Activated naive CD8-positive, alpha-beta T cell treated with anti-CD3 and anti-CD28 coated beads for 36 hours (primary cell): Measurements from ENCODE around the gene TBC1D5. TPM values are rescaled to one million over a fixed set of nuclear protein-coding genes. Genes with fewer than 3 reads are reported as not detected.

Experiments used
- DNase-seq: peaks from one replicate; pipeline ENCODE4 v3.0.0; 2021
- H3K27ac Mint-ChIP-seq: one replicate; pipeline ENCODE4 v1.8.0; 2022; ENCODE audit warnings: mild to moderate bottlenecking, moderate library complexity, mixed read lengths
- H3K27me3 Mint-ChIP-seq: one replicate; pipeline ENCODE4 v1.8.0; 2022; ENCODE audit warnings: mild to moderate bottlenecking, mixed read lengths
- H3K36me3 Mint-ChIP-seq: one replicate; pipeline ENCODE4 v1.8.0; 2021; ENCODE audit warnings: mild to moderate bottlenecking, mixed read lengths
- H3K4me1 Mint-ChIP-seq: one replicate; pipeline ENCODE4 v1.8.0; 2021; ENCODE audit warnings: mixed read lengths
- H3K4me3 Mint-ChIP-seq: one replicate; pipeline ENCODE4 v1.8.0; 2022; ENCODE audit warnings: mild to moderate bottlenecking, moderate library complexity, mixed read lengths
- H3K9me3 Mint-ChIP-seq: one replicate; pipeline ENCODE4 v1.8.0; 2022; ENCODE audit warnings: mixed read lengths
- total RNA-seq, 2 experiments: library from RNA; stranded (reverse); gene quantifications; one replicate each; pipeline ENCODE4 v1.2.3, GENCODE V29; 2021

The TBC1D5 gene
- total RNA-seq, 2 experiments from 2014 or later, result 43.7 to 48.5 TPM

- H3K4me3 Mint-ChIP-seq, result no peak overlapping the region
- H3K27me3 Mint-ChIP-seq, result no peaks in the 10 kb centered on the region
- no peaks in the 10 kb centered on the region for H3K4me1 Mint-ChIP-seq
- no peaks in the 10 kb centered on the region for H3K9me3 Mint-ChIP-seq
- peaks cover 20% of the 10 kb centered on the region for H3K36me3 Mint-ChIP-seq
- H3K27ac Mint-ChIP-seq, result no peak overlapping the region
- no peak for DNase-seq
Measured at GRCh38 chr3:17444865-17445264, 297.6 kb downstream of the TBC1D5 start.

GRCh38 chr3:17443142-17443541 is 299.3 kb downstream of the TBC1D5 start:
- H3K27ac Mint-ChIP-seq, result no peak overlapping the region
- H3K4me1 Mint-ChIP-seq, result no peaks in the 10 kb centered on the region
- H3K36me3 Mint-ChIP-seq, result peaks cover 24% of the 10 kb centered on the region
- DNase-seq, result no peak
- no peak overlapping the region for H3K4me3 Mint-ChIP-seq
- peaks cover 2% of the 10 kb centered on the region for H3K9me3 Mint-ChIP-seq
- H3K27me3 Mint-ChIP-seq, result no peaks in the 10 kb centered on the region

- Mint-ChIP-seq H3K4me1 (no peaks in the 10 kb centered on the region), H3K36me3 (peaks cover 24% of the 10 kb centered on the region), H3K9me3 (peaks cover 2% of the 10 kb centered on the region), H3K27ac (no peak overlapping the region), H3K4me3 (no peak overlapping the region), H3K27me3 (no peaks in the 10 kb centered on the region)
- DNase-seq, result no peak
Measured at GRCh38 chr3:17442332-17443049, 299.9 kb downstream of the TBC1D5 start.

GRCh38 chr3:17433876-17434275 is 308.6 kb downstream of the TBC1D5 start:
- Mint-ChIP-seq H3K4me3 (no peak overlapping the region), H3K27ac (no peak overlapping the region), H3K9me3 (peaks cover 2% of the 10 kb centered on the region), H3K4me1 (no peaks in the 10 kb centered on the region), H3K27me3 (no peaks in the 10 kb centered on the region), H3K36me3 (peaks cover 23% of the 10 kb centered on the region)
- no peak for DNase-seq

GRCh38 chr3:17432236-17432635 is 310.2 kb downstream of the TBC1D5 start:
- no peak for DNase-seq
- peaks cover 18% of the 10 kb centered on the region for H3K36me3 Mint-ChIP-seq
- H3K9me3 Mint-ChIP-seq, result no peaks in the 10 kb centered on the region

GRCh38 chr3:17431484-17432045 is 310.9 kb downstream of the TBC1D5 start:
- Mint-ChIP-seq H3K36me3 (peaks cover 16% of the 10 kb centered on the region), H3K4me1 (no peaks in the 10 kb centered on the region), H3K9me3 (no peaks in the 10 kb centered on the region), H3K27ac (no peak overlapping the region), H3K27me3 (no peaks in the 10 kb centered on the region), H3K4me3 (no peak overlapping the region)
- DNase-seq, result no peak

More at GRCh38 chr3:17432236-17432635, 310.2 kb downstream of the TBC1D5 start:
- no peaks in the 10 kb centered on the region for H3K4me1 Mint-ChIP-seq
- H3K27ac Mint-ChIP-seq, result no peak overlapping the region
- H3K27me3 Mint-ChIP-seq, result no peaks in the 10 kb centered on the region
- no peak overlapping the region for H3K4me3 Mint-ChIP-seq

- H3K9me3 Mint-ChIP-seq, result no peaks in the 10 kb centered on the region
- no peak for DNase-seq
- H3K36me3 Mint-ChIP-seq, result peaks cover 15% of the 10 kb centered on the region
- no peak overlapping the region for H3K27ac Mint-ChIP-seq
- H3K4me3 Mint-ChIP-seq, result no peak overlapping the region
- H3K4me1 Mint-ChIP-seq, result no peaks in the 10 kb centered on the region
- no peaks in the 10 kb centered on the region for H3K27me3 Mint-ChIP-seq
Measured at GRCh38 chr3:17431004-17431403, 311.4 kb downstream of the TBC1D5 start.

GRCh38 chr3:17430582-17430981 is 311.8 kb downstream of the TBC1D5 start:
- no peak overlapping the region for H3K27ac Mint-ChIP-seq
- no peak overlapping the region for H3K4me3 Mint-ChIP-seq
- no peaks in the 10 kb centered on the region for H3K9me3 Mint-ChIP-seq
- H3K4me1 Mint-ChIP-seq, result no peaks in the 10 kb centered on the region
- no peaks in the 10 kb centered on the region for H3K27me3 Mint-ChIP-seq
- no peak for DNase-seq
- H3K36me3 Mint-ChIP-seq, result peaks cover 12% of the 10 kb centered on the region

GRCh38 chr3:17423786-17424536 is 318.5 kb downstream of the TBC1D5 start:
- Mint-ChIP-seq H3K4me3 (no peak overlapping the region), H3K36me3 (no peaks in the 10 kb centered on the region), H3K9me3 (no peaks in the 10 kb centered on the region), H3K4me1 (no peaks in the 10 kb centered on the region), H3K27me3 (no peaks in the 10 kb centered on the region), H3K27ac (peak overlapping the region; percentile 57)
- DNase-seq, result no peak

GRCh38 chr3:17422636-17423035 is 319.8 kb downstream of the TBC1D5 start:
- no peak for DNase-seq
- no peaks in the 10 kb centered on the region for H3K36me3 Mint-ChIP-seq
- no peaks in the 10 kb centered on the region for H3K4me1 Mint-ChIP-seq
- no peaks in the 10 kb centered on the region for H3K9me3 Mint-ChIP-seq
- H3K4me3 Mint-ChIP-seq, result no peak overlapping the region
- no peak overlapping the region for H3K27ac Mint-ChIP-seq
- H3K27me3 Mint-ChIP-seq, result no peaks in the 10 kb centered on the region

- no peak overlapping the region for H3K4me3 Mint-ChIP-seq
- H3K27ac Mint-ChIP-seq, result no peak overlapping the region
- H3K9me3 Mint-ChIP-seq, result no peaks in the 10 kb centered on the region
- no peaks in the 10 kb centered on the region for H3K27me3 Mint-ChIP-seq
- no peaks in the 10 kb centered on the region for H3K4me1 Mint-ChIP-seq
- DNase-seq, result no peak
- H3K36me3 Mint-ChIP-seq, result no peaks in the 10 kb centered on the region
Measured at GRCh38 chr3:17420668-17421067, 321.8 kb downstream of the TBC1D5 start.

- no peaks in the 10 kb centered on the region for H3K9me3 Mint-ChIP-seq
- H3K4me3 Mint-ChIP-seq, result no peak overlapping the region
- H3K36me3 Mint-ChIP-seq, result peaks cover 4% of the 10 kb centered on the region
- DNase-seq, result no peak
- H3K27me3 Mint-ChIP-seq, result no peaks in the 10 kb centered on the region
- no peak overlapping the region for H3K27ac Mint-ChIP-seq
- H3K4me1 Mint-ChIP-seq, result no peaks in the 10 kb centered on the region
Measured at GRCh38 chr3:17412950-17413530, 329.4 kb downstream of the TBC1D5 start.

- no peak overlapping the region for H3K27ac Mint-ChIP-seq
- H3K36me3 Mint-ChIP-seq, result peaks cover 4% of the 10 kb centered on the region
- no peaks in the 10 kb centered on the region for H3K27me3 Mint-ChIP-seq
- no peaks in the 10 kb centered on the region for H3K9me3 Mint-ChIP-seq
- DNase-seq, result no peak
- H3K4me3 Mint-ChIP-seq, result no peak overlapping the region
- no peaks in the 10 kb centered on the region for H3K4me1 Mint-ChIP-seq
Measured at GRCh38 chr3:17411157-17411877, 331.1 kb downstream of the TBC1D5 start.

- Mint-ChIP-seq H3K4me1 (no peaks in the 10 kb centered on the region), H3K9me3 (no peaks in the 10 kb centered on the region), H3K4me3 (no peak overlapping the region), H3K27ac (no peak overlapping the region), H3K27me3 (no peaks in the 10 kb centered on the region), H3K36me3 (peaks cover 5% of the 10 kb centered on the region)
- no peak for DNase-seq
Measured at GRCh38 chr3:17407576-17407975, 334.9 kb downstream of the TBC1D5 start.

GRCh38 chr3:17404548-17404947 is 337.9 kb downstream of the TBC1D5 start:
- Mint-ChIP-seq H3K9me3 (no peaks in the 10 kb centered on the region), H3K36me3 (peaks cover 5% of the 10 kb centered on the region), H3K27me3 (no peaks in the 10 kb centered on the region)

More at GRCh38 chr3:17404548-17404947, 337.9 kb downstream of the TBC1D5 start:
- Mint-ChIP-seq H3K4me1 (no peaks in the 10 kb centered on the region), H3K4me3 (no peak overlapping the region), H3K27ac (no peak overlapping the region)
- no peak for DNase-seq
